Heart right ventricle (tissue), 16 donors: ENCODE results near the gene CPLANE1. TPM values are rescaled to one million over a fixed set of nuclear protein-coding genes. Genes with fewer than 3 reads are reported as not detected.

Source experiments
- ATAC-seq, 8 donors: fragments of 200-7000 bp; cut with Tn5 transposase; one replicate each; pipeline ENCODE4 v1.9.1; 2020; ENCODE audit warnings: mild to moderate bottlenecking in 8 of 8, moderate library complexity in 8 of 8, moderate number of reproducible peaks in 1 of 8
- DNase-seq, 2 donors: peaks; one replicate each; pipeline ENCODE4 v3.0.0-alpha.2; 2020
- H3K27ac ChIP-seq, 10 donors: fragments of 200-600 bp; sonication (generic) in 2 of 10; one replicate each; pipeline versions ENCODE4 v1.5.0 to v1.8.0; 2020 to 2022; ENCODE audit warnings: mild to moderate bottlenecking in 3 of 10
- H3K27me3 ChIP-seq, 7 donors: fragments of 200-600 bp; one replicate each; pipeline ENCODE4 v1.8.0; 2021 to 2022; ENCODE audit warnings: mild to moderate bottlenecking in 2 of 7
- H3K36me3 ChIP-seq, 9 donors: fragments of 200-600 bp; sonication (generic) in 1 of 9; one replicate each; pipeline versions ENCODE4 v1.5.0 to v1.8.0; 2020 to 2022; ENCODE audit warnings: mild to moderate bottlenecking in 2 of 9
- H3K4me1 ChIP-seq, 9 donors: fragments of 200-600 bp; sonication (generic) in 1 of 9; one replicate each; pipeline versions ENCODE4 v1.5.0 to v1.8.0; 2020 to 2022; ENCODE audit warnings: mild to moderate bottlenecking in 4 of 9
- H3K4me3 ChIP-seq, 10 donors: fragments of 200-600 bp; sonication (generic) in 2 of 10; one replicate each; pipeline versions ENCODE4 v1.5.0 to v1.8.0; 2020 to 2022; ENCODE audit warnings: mild to moderate bottlenecking in 7 of 10, moderate library complexity in 2 of 10
- H3K9me3 ChIP-seq, 11 donors: fragments of 200-600 bp in 10 of 11; sonication (generic) in 2 of 11; one replicate each; pipeline versions ENCODE4 v1.5.0 to v1.8.0; 2013 to 2022; ENCODE audit warnings: mild to moderate bottlenecking in 2 of 11, control low read depth in 1 of 11, moderate library complexity in 1 of 11
- CTCF ChIP-seq, 9 donors: fragments of 200-600 bp; sonication (generic) in 2 of 9; IDR thresholded peaks; one replicate each; pipeline versions ENCODE4 v1.5.0 to v1.8.0; 2021 to 2022; ENCODE audit warnings: antibody characterized with exemption in 9 of 9, mild to moderate bottlenecking in 5 of 9, moderate library complexity in 1 of 9
- WGBS, 2 donors: extraction: QIAGEN DNeasy Blood & Tissue Kit; methylation state at CpG; one replicate each; pipeline ENCODE4 v1.1.7; 2013; ENCODE audit warnings: inconsistent platforms in 1 of 2; 5-methylcytosine and 5-hydroxymethylcytosine counted together
- intact Hi-C, 10 donors: fragments of 100-400 bp; cut with DNase I; formaldehyde crosslinking; loops; one replicate each; pipeline versions ENCODE4 v1.11.1 to v1.14.2; 2022
- polyA plus RNA-seq, 2 donors: library from polyadenylated mRNA; stranded (reverse); fragments of 200-250 nt; gene quantifications; one replicate each; pipeline ENCODE4 v1.2.3, GENCODE V29; 2013
- total RNA-seq, 10 donors: library from RNA; stranded (reverse); fragmentation: NEBNext Ultra II Directional in 3 of 10; extraction: Animal tissue kit (Norgen Biotek cat#: 25700) in 3 of 10; gene quantifications; one replicate each; pipeline versions ENCODE4 v1.2.1 to v1.2.4, GENCODE V29; 2021 to 2023
- donor health status: Arrhythmogenic right ventricular cardiomyopathy.
- donor health status: ischemic (EF 13 %, LVEDD 7.1; RV severe dilation, severe dysfunction).
- donor health status: healthy with polysubstance abuse.
- donor health status: DM: no; HTN: yes; CAD: no.
- donor health status: DM: no; HTN: no; CAD: no.
- donor health status: ischemic (EF 25% LVEDD 6.9; RV normal size, moderate dysfunction).
- donor health status: ischemic (EF 25% LVEDD 5.7; RV mildly dilated, moderate dysfunction).
- donor health status: healthy.
- donor health status: DM: yes; HTN: yes; CAD: no.
- donor health status: Ischemic cardiomyopathy.
- donor health status: ischemic (EF 35%, LVEDD 5.7; RV mildly dilated, moderate dysfunction).
- donor health status: nonischemic (EF 11% LVEDD 7.7; RV severe dilation, severe dysfunction).
- donor health status: DM: yes; HTN: yes; CAD: no.
- donor health status: PGD.
- donor health status: ischemic (EF 29% LVEDD 5.4; RV normal size, mild dysfunction).
- donor health status: nonischemic (EF 23%, LVEDD 6.1; RV moderate dilation, normal function).

Gene CPLANE1
- total and polyA plus RNA-seq, 12 donors = 1.4 to 13.5 (median 9.5) TPM

- no peak for TF ChIP-seq CTCF (IDR thresholded peaks at IDR 0.05)
- DNase-seq (no peak), ATAC-seq (no peak)
- Histone ChIP-seq H3K4me1 (no peaks in the 10 kb centered on the region), H3K4me3 (no peak overlapping the region), H3K27ac (no peak overlapping the region), H3K27me3 (no peaks in the 10 kb centered on the region), H3K9me3 (no peaks in the 10 kb centered on the region), H3K36me3 (peaks cover 0 to 82% (median 0%) of the 10 kb centered on the region in 9 donors)
- intact Hi-C loops = loop anchor here in 2 of 10 donors (10.0 kb wide), 2 partner anchors 118 to 152 kb away; no protein-coding TSS in a partner anchor
- 97% methylated on average over 2 of the region's 2 CpGs for WGBS, 2 donors
These were observed 76.2 kb downstream of the CPLANE1 start for GRCh38 chr5:37172957-37173356.

- intact Hi-C loops = loop anchor here in 2 of 10 donors (10.0 kb wide), 2 partner anchors 116 to 154 kb away; no protein-coding TSS in a partner anchor
- no peak for TF ChIP-seq CTCF (IDR thresholded peaks at IDR 0.05)
- H3K36me3 ChIP-seq = peaks cover 0 to 84% (median 0%) of the 10 kb centered on the region in 9 donors
- H3K9me3 ChIP-seq = no peaks in the 10 kb centered on the region
- no peaks in the 10 kb centered on the region for H3K4me1 ChIP-seq
- H3K4me3 ChIP-seq = no peak overlapping the region
- ATAC-seq (no peak), DNase-seq (no peak)
- 94 to 98% methylated on average over 6 of the region's 6 CpGs for WGBS, 2 donors
- H3K27ac ChIP-seq = no peak overlapping the region
- no peaks in the 10 kb centered on the region for H3K27me3 ChIP-seq
These were observed 78.3 kb downstream of the CPLANE1 start for GRCh38 chr5:37170856-37171255.

GRCh38 chr5:37166197-37166596, 83.0 kb downstream of the CPLANE1 start:
- 77 to 94% methylated on average over 3 of the region's 3 CpGs for WGBS, 2 donors
- H3K36me3 ChIP-seq = peaks cover 0 to 57% (median 3%) of the 10 kb centered on the region in 9 donors
- intact Hi-C loops = no loop called here
- no peaks in the 10 kb centered on the region for H3K27me3 ChIP-seq
- no peak for TF ChIP-seq CTCF (IDR thresholded peaks at IDR 0.05)
- H3K4me1 ChIP-seq = no peaks in the 10 kb centered on the region
- H3K27ac ChIP-seq = no peak overlapping the region
- ATAC-seq = no peak
- H3K4me3 ChIP-seq = no peak overlapping the region
- no peak for DNase-seq
- no peaks in the 10 kb centered on the region for H3K9me3 ChIP-seq

GRCh38 chr5:37165761-37166160, 83.4 kb downstream of the CPLANE1 start:
- intact Hi-C loops = no loop called here
- no peak for TF ChIP-seq CTCF (IDR thresholded peaks at IDR 0.05)
- peaks cover 0 to 53% (median 4%) of the 10 kb centered on the region in 9 donors for H3K36me3 ChIP-seq
- H3K4me3 ChIP-seq = no peak overlapping the region
- H3K27me3 ChIP-seq = no peaks in the 10 kb centered on the region
- no peaks in the 10 kb centered on the region for H3K4me1 ChIP-seq
- H3K27ac ChIP-seq = no peak overlapping the region
- ATAC-seq (no peak), DNase-seq (no peak)
- H3K9me3 ChIP-seq = no peaks in the 10 kb centered on the region
- WGBS, 2 donors = 39 to 91% methylated on average over 1 of the region's 1 CpG
